SK-N-SH treated with all-trans-retinoic acid at 6 μM for 48 hours (cell line): ENCODE data around the gene IL1R1.
"Not testable (repeated sequence)": the region's sequence is repeated elsewhere in the genome, so short reads cannot be mapped to it uniquely, and the experiment has no call there.

Experiments
- ATAC-seq: fragments of 200-7000 bp; cut with Tn5 transposase; 3 replicates; pipeline ENCODE4 v1.9.1; 2020; ENCODE audit warnings: mild to moderate bottlenecking, moderate library complexity
- ARNTL ChIP-seq: fragments of 450-650 bp; formaldehyde crosslinking; IDR thresholded peaks from 2 replicates; pipeline ENCODE4 v1.5.0; 2020; ENCODE audit warnings: low read depth, mild to moderate bottlenecking, moderate library complexity, borderline replicate concordance
- BACH2 ChIP-seq: fragments of 250-450 bp; sonication (Bioruptor Pico); IDR thresholded peaks from 2 replicates; pipeline ENCODE4 v1.9.0; 2021; ENCODE audit warnings: mild to moderate bottlenecking, borderline replicate concordance
- CSDC2 ChIP-seq: fragments of 250-450 bp; sonication (Bioruptor Pico); IDR thresholded peaks from 2 replicates; pipeline ENCODE4 v1.5.0; 2020; ENCODE audit warnings: mild to moderate bottlenecking, moderate library complexity
- ESRRG ChIP-seq: fragments of 250-450 bp; sonication (Bioruptor Pico); IDR thresholded peaks from 2 replicates; pipeline ENCODE4 v1.6.1; 2021; ENCODE audit warnings: mild to moderate bottlenecking
- GLIS3 ChIP-seq: fragments of 250-450 bp; sonication (Bioruptor Pico); IDR thresholded peaks from 2 replicates; pipeline ENCODE4 v1.5.0; 2020; ENCODE audit warnings: mild to moderate bottlenecking, moderate library complexity
- ISL1 ChIP-seq: fragments of 250-450 bp; sonication (Bioruptor Pico); IDR thresholded peaks from 2 replicates; pipeline ENCODE4 v2.1.2; 2022; ENCODE audit warnings: mild to moderate bottlenecking, moderate library complexity
- OSR1 ChIP-seq: fragments of 250-450 bp; sonication (Bioruptor Pico); IDR thresholded peaks from 2 replicates; pipeline ENCODE4 v1.8.0; 2022; ENCODE audit warnings: moderate library complexity, mild to moderate bottlenecking, inconsistent platforms
- POU6F1 ChIP-seq: fragments of 250-450 bp; sonication (Bioruptor Pico); IDR thresholded peaks from 2 replicates; pipeline ENCODE4 v1.8.0; 2021; ENCODE audit warnings: low read depth, mild to moderate bottlenecking, moderate library complexity, borderline replicate concordance
- PPARA ChIP-seq: fragments of 250-450 bp; sonication (Bioruptor Pico); IDR thresholded peaks from 2 replicates; pipeline ENCODE4 v1.5.0; 2020; ENCODE audit warnings: mild to moderate bottlenecking, borderline replicate concordance
- RARB ChIP-seq: fragments of 250-450 bp; sonication (Bioruptor Pico); IDR thresholded peaks from 2 replicates; pipeline ENCODE4 v1.8.0; 2021; ENCODE audit warnings: mild to moderate bottlenecking, moderate library complexity
- SNAI2 ChIP-seq: fragments of 250-450 bp; sonication (Bioruptor Pico); IDR thresholded peaks from 2 replicates; pipeline ENCODE4 v1.5.0; 2020; ENCODE audit warnings: mild to moderate bottlenecking, moderate library complexity
- TCF4 ChIP-seq: fragments of 250-450 bp; sonication (Bioruptor Pico); IDR thresholded peaks from 2 replicates; pipeline ENCODE4 v1.8.0; 2021; ENCODE audit warnings: mild to moderate bottlenecking, moderate library complexity, borderline replicate concordance
- TOX ChIP-seq: fragments of 250-450 bp; sonication (Bioruptor Pico); IDR thresholded peaks from 2 replicates; pipeline ENCODE4 v1.8.0; 2021; ENCODE audit warnings: mild to moderate bottlenecking, moderate library complexity, borderline replicate concordance
- ZC3H10 ChIP-seq: fragments of 250-450 bp; sonication (Bioruptor Pico); IDR thresholded peaks from 2 replicates; pipeline ENCODE4 v1.5.1; 2021; ENCODE audit warnings: mild to moderate bottlenecking, moderate library complexity
- ZFP30 ChIP-seq: fragments of 450-650 bp; formaldehyde crosslinking; IDR thresholded peaks from 2 replicates; pipeline ENCODE4 v1.5.0; 2022; ENCODE audit warnings: mild to moderate bottlenecking, moderate library complexity
- ZNF565 ChIP-seq: fragments of 450-650 bp; formaldehyde crosslinking; conservative IDR thresholded peaks from 2 replicates; pipeline ENCODE4 v1.5.0; 2020; ENCODE audit warnings: low read depth, mild to moderate bottlenecking, moderate library complexity
- ZNF70 ChIP-seq: fragments of 450-650 bp; formaldehyde crosslinking; IDR thresholded peaks from 2 replicates; pipeline ENCODE4 v1.5.0; 2020; ENCODE audit warnings: mild to moderate bottlenecking, moderate library complexity
- ZNF8 ChIP-seq: fragments of 450-650 bp; formaldehyde crosslinking; IDR thresholded peaks from 2 replicates; pipeline ENCODE4 v1.5.0; 2020; ENCODE audit warnings: mild to moderate bottlenecking, moderate library complexity
- TF ChIP-seq, protein P1 (sequence below): fragments of 250-450 bp; sonication (Bioruptor Pico); IDR thresholded peaks from 2 replicates; pipeline ENCODE4 v1.5.1; 2020; ENCODE audit warnings: low read depth, mild to moderate bottlenecking, moderate library complexity
- TF ChIP-seq, protein P2 (sequence below): fragments of 250-450 bp; sonication (Bioruptor Pico); IDR thresholded peaks from 2 replicates; pipeline ENCODE4 v1.8.0; 2020; ENCODE audit warnings: mild to moderate bottlenecking, moderate library complexity, borderline replicate concordance

IL1R1 gene

GRCh38 chr2:102122909-102123308 lies 19.6 kb upstream of the IL1R1 start:
- TF ChIP-seq ESRRG (CRISPR knock-in tag): no peak
- TF ChIP-seq, protein P1, sequence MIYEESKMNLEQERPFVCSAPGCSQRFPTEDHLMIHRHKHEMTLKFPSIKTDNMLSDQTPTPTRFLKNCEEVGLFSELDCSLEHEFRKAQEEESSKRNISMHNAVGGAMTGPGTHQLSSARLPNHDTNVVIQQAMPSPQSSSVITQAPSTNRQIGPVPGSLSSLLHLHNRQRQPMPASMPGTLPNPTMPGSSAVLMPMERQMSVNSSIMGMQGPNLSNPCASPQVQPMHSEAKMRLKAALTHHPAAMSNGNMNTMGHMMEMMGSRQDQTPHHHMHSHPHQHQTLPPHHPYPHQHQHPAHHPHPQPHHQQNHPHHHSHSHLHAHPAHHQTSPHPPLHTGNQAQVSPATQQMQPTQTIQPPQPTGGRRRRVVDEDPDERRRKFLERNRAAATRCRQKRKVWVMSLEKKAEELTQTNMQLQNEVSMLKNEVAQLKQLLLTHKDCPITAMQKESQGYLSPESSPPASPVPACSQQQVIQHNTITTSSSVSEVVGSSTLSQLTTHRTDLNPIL (CRISPR knock-in tag): no peak
- TF ChIP-seq ZNF8 (CRISPR knock-in tag): no peak
- no peak for TF ChIP-seq ZC3H10 (CRISPR knock-in tag)
- no peak for TF ChIP-seq SNAI2 (CRISPR knock-in tag)
- TF ChIP-seq ZFP30 (CRISPR knock-in tag): no peak
- TF ChIP-seq TCF4 (CRISPR knock-in tag): no peak
- no peak for TF ChIP-seq CSDC2
- TF ChIP-seq, protein P2, sequence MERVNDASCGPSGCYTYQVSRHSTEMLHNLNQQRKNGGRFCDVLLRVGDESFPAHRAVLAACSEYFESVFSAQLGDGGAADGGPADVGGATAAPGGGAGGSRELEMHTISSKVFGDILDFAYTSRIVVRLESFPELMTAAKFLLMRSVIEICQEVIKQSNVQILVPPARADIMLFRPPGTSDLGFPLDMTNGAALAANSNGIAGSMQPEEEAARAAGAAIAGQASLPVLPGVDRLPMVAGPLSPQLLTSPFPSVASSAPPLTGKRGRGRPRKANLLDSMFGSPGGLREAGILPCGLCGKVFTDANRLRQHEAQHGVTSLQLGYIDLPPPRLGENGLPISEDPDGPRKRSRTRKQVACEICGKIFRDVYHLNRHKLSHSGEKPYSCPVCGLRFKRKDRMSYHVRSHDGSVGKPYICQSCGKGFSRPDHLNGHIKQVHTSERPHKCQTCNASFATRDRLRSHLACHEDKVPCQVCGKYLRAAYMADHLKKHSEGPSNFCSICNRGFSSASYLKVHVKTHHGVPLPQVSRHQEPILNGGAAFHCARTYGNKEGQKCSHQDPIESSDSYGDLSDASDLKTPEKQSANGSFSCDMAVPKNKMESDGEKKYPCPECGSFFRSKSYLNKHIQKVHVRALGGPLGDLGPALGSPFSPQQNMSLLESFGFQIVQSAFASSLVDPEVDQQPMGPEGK (CRISPR knock-in tag): no peak
- TF ChIP-seq ARNTL (CRISPR knock-in tag): no peak
- no peak for TF ChIP-seq ISL1 (CRISPR knock-in tag)
- no peak for TF ChIP-seq POU6F1 (CRISPR knock-in tag)
- TF ChIP-seq PPARA: no peak
- TF ChIP-seq TOX (CRISPR knock-in tag): no peak
- no peak for TF ChIP-seq ZNF565 (CRISPR knock-in tag)
- no peak for ATAC-seq

DNA sequence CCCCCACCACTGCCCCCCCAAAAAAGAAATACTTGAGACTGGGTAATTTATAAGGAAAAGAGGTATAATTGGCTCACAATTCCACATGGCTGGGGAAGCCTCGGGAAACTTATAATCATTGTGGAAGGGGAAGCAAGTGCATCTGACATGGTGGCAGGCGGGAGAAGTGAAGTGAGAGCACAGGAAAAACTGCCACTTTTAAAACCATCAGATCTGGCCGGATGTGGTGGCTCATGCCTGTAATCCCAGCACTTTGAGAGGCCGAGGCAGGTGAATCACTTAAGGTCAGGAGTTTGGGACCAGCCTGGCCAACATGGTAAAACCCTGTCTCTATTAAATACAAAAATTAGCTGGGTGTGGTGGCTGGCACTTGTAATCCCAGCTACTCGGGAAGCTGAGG lies 18.1 kb upstream of the IL1R1 start:
- ATAC-seq: not testable (repeated sequence)

GRCh38 chr2:102126169-102126568 lies 16.4 kb upstream of the IL1R1 start:
- no peak for TF ChIP-seq ZNF70 (CRISPR knock-in tag)
- no peak for TF ChIP-seq OSR1 (CRISPR knock-in tag)
- TF ChIP-seq GLIS3 (CRISPR knock-in tag): no peak
- TF ChIP-seq, protein P2 (CRISPR knock-in tag): no peak
- TF ChIP-seq ZC3H10 (CRISPR knock-in tag): no peak
- TF ChIP-seq SNAI2 (CRISPR knock-in tag): no peak
- TF ChIP-seq ISL1 (CRISPR knock-in tag): no peak
- no peak for TF ChIP-seq PPARA
- no peak for TF ChIP-seq RARB
- no peak for TF ChIP-seq BACH2 (CRISPR knock-in tag)
- TF ChIP-seq TCF4 (CRISPR knock-in tag): no peak
- no peak for TF ChIP-seq ZFP30 (CRISPR knock-in tag)
- TF ChIP-seq, protein P1 (CRISPR knock-in tag): no peak
- TF ChIP-seq ZNF8 (CRISPR knock-in tag): no peak
- no peak for TF ChIP-seq POU6F1 (CRISPR knock-in tag)
- TF ChIP-seq ZNF565 (CRISPR knock-in tag): no peak
- ATAC-seq: no peak
